AG08395 (cell line): ENCODE measurements around the gene MLC1.

Experiments used
- DNase-seq: peaks from one replicate; pipeline ENCODE4 v3.0.0; 2012; ENCODE audit warnings: mixed read lengths, low spot score

Gene MLC1

GRCh38 chr22:50058061-50058905 is 26.9 kb downstream of the MLC1 start, which contains the start of gene TTLL8:
TTLL8 (minus strand) TSS chr22:50058298.
- DNase-seq = no peak

- no peak for DNase-seq
Measured at GRCh38 chr22:50057278-50058060, 27.8 kb downstream of the MLC1 start.

- DNase-seq = no peak
Measured at GRCh38 chr22:50056214-50056972, 28.8 kb downstream of the MLC1 start.

GRCh38 chr22:50053861-50054260 is 31.4 kb downstream of the MLC1 start:
- no peak for DNase-seq

- DNase-seq = no peak
Measured at GRCh38 chr22:50051930-50052329, 33.3 kb downstream of the MLC1 start.

GRCh38 chr22:50049299-50050195 is 35.7 kb downstream of the MLC1 start:
- no peak for DNase-seq

GRCh38 chr22:50048836-50049235 is 36.4 kb downstream of the MLC1 start:
- no peak for DNase-seq

- DNase-seq = no peak
Measured at GRCh38 chr22:50048061-50048765, 37.0 kb downstream of the MLC1 start.

- no peak for DNase-seq
Measured at GRCh38 chr22:50047346-50047745, 37.9 kb downstream of the MLC1 start.

GRCh38 chr22:50046481-50047245 is 38.6 kb downstream of the MLC1 start:
- no peak for DNase-seq

- no peak for DNase-seq
Measured at GRCh38 chr22:50046019-50046415, 39.2 kb downstream of the MLC1 start.

GRCh38 chr22:50045211-50046018 is 39.8 kb downstream of the MLC1 start:
- DNase-seq = no peak

GRCh38 chr22:50044485-50045118 is 40.6 kb downstream of the MLC1 start:
- DNase-seq = no peak

GRCh38 chr22:50041361-50042065 is 43.7 kb downstream of the MLC1 start:
- DNase-seq = no peak

- DNase-seq = no peak
Measured at GRCh38 chr22:50040717-50041116, 44.5 kb downstream of the MLC1 start.

GRCh38 chr22:50039669-50040443 is 45.4 kb downstream of the MLC1 start:
- DNase-seq = no peak
